ENCODE results near the gene FAM83B. TPM values are rescaled to one million over a fixed set of nuclear protein-coding genes. Genes with fewer than 3 reads are reported as not detected.

The FAM83B gene
- total RNA-seq, 4 donors from 2014 or later = 15.7 to 40.2 (median 33.7) TPM

DNA sequence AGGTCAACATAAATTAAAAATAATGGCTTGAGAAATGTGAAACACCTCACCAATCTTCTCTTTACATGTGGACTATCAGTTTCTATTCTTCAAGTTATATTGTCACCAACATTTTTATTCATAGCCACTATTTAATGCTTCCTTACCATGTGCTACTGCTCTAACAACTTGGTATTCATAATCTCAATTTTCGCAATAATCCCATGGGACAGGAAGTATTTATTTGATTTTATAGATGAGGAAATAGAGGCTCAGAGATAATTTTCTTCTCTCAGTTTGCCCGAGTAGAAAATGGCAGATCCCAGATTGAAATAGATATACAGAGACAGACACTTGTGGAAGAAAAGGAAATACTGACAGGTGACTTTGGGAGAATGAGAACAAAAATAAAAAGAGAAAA lies 66.6 kb downstream of the FAM83B start:
- no peak for DNase-seq
- Histone ChIP-seq H3K9me3 (no peaks in the 10 kb centered on the region), H3K4me3 (no peak overlapping the region), H3K4me1 (peaks cover 0 to 4% (median 0%) of the 10 kb centered on the region in 4 donors), H3K36me3 (no peaks in the 10 kb centered on the region), H3K27ac (no peak overlapping the region), H3K27me3 (no peaks in the 10 kb centered on the region)
- no peak for TF ChIP-seq POLR2A (IDR thresholded peaks at IDR 0.05)
- TF ChIP-seq, protein P1, sequence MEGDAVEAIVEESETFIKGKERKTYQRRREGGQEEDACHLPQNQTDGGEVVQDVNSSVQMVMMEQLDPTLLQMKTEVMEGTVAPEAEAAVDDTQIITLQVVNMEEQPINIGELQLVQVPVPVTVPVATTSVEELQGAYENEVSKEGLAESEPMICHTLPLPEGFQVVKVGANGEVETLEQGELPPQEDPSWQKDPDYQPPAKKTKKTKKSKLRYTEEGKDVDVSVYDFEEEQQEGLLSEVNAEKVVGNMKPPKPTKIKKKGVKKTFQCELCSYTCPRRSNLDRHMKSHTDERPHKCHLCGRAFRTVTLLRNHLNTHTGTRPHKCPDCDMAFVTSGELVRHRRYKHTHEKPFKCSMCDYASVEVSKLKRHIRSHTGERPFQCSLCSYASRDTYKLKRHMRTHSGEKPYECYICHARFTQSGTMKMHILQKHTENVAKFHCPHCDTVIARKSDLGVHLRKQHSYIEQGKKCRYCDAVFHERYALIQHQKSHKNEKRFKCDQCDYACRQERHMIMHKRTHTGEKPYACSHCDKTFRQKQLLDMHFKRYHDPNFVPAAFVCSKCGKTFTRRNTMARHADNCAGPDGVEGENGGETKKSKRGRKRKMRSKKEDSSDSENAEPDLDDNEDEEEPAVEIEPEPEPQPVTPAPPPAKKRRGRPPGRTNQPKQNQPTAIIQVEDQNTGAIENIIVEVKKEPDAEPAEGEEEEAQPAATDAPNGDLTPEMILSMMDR (IDR thresholded peaks at IDR 0.05) = no peak

DNA sequence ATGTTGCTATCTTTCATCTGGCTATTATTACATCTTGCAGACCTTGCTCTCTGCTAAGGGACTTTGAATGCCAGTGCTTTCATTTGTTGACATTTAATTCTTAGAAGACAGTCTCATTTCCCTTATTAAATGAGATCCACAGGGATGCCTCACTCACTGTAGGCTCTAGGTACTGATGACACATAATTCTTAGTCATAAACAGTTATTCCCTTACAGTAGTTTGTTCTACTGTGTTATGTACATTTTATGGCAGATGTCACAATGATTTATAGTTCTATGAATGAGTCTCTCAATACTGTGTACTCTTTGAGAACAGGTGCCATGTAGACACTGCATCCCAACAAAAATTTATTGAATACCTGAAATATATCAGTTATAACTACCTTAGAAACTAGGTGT lies 70.3 kb downstream of the FAM83B start:
- H3K27ac ChIP-seq = no peak overlapping the region
- DNase-seq = no peak
- H3K27me3 ChIP-seq = no peaks in the 10 kb centered on the region
- peaks cover 0 to 4% (median 0%) of the 10 kb centered on the region in 4 donors for H3K4me1 ChIP-seq
- no peaks in the 10 kb centered on the region for H3K9me3 ChIP-seq
- no peaks in the 10 kb centered on the region for H3K36me3 ChIP-seq
- TF ChIP-seq, protein P1 (IDR thresholded peaks at IDR 0.05) = peak in 1 of 6 experiments; percentile 12
- TF ChIP-seq POLR2A (IDR thresholded peaks at IDR 0.05) = no peak
- H3K4me3 ChIP-seq = no peak overlapping the region

DNA sequence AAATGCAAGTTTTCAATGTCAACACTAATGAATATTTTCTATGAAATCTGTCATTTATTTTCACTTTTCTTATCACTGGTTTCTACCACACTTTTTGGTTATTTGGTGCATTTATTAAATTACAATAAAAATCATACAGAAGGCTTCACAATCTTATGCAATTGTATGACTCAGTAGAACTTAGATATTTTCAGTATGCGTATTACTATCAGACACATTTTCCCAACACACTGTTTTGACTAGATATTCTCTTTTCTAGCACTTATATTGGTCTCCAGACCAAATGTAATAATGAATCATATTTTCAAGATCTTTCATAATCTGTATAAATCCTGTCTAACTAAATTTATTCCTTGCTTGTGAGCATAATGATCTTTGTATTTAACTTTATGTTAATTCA lies 74.1 kb downstream of the FAM83B start:
- no peak overlapping the region for H3K27ac ChIP-seq
- TF ChIP-seq POLR2A (IDR thresholded peaks at IDR 0.05) = no peak
- TF ChIP-seq, protein P1 (IDR thresholded peaks at IDR 0.05) = no peak

DNA sequence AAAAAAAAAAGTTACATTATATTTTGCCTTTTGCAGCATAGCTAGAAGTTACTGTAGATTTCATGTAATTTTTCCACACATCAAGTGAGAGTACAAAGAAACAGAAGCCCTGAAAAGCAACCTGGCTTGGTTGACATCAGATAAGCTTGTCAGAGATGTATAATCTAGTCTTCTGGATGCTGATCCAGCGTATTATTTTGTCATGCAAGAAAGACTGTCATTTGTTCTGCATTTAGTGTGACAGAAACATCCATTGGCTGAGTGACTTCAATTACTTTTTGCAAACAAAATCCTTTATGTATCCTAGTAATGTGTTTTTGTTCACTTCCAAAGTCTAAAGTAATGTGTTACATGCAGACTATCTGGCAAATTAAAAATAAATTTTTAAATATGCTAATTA lies 75.3 kb downstream of the FAM83B start:
- H3K4me1 ChIP-seq = no peaks in the 10 kb centered on the region
- no peaks in the 10 kb centered on the region for H3K27me3 ChIP-seq
- no peaks in the 10 kb centered on the region for H3K36me3 ChIP-seq
- no peaks in the 10 kb centered on the region for H3K9me3 ChIP-seq
- DNase-seq = no peak
- H3K27ac ChIP-seq = no peak overlapping the region
- H3K4me3 ChIP-seq = no peak overlapping the region
- TF ChIP-seq POLR2A (IDR thresholded peaks at IDR 0.05) = no peak
- TF ChIP-seq, protein P1 (IDR thresholded peaks at IDR 0.05) = no peak

More for the DNA sequence above, 74.1 kb downstream of the FAM83B start:
- Histone ChIP-seq H3K4me3 (no peak overlapping the region), H3K27me3 (no peaks in the 10 kb centered on the region), H3K9me3 (no peaks in the 10 kb centered on the region), H3K4me1 (peaks cover 0 to 4% (median 0%) of the 10 kb centered on the region in 4 donors), H3K36me3 (no peaks in the 10 kb centered on the region)
- no peak for DNase-seq

DNA sequence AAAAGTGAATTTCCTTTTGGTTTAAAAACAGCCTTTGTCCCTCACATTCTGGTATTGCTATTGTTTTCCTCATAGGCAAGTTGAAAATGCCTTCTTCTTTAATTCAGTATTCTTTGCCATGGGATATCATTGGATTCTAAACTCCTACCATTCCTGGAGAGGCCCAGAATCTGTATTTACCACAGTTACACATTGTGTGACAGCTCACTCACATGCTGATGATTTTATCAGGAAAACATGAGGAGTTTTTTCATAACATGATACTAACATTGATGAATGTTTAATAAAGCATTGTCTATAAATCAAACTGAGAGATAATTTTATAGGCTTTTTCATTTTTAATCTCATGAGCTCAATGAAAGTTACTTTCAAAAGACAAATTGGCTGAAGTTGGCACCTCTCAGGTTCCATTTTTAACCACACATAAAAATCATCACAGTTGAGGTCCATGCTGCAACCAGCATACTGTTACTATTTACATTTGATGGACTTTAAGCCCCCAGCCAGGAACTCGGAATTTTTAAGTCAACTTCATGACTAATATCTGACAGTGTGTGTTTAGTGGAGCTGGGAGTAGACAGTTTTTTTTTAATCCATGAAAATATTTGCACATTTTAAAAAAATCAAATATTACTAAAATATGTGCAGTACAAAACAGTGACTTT lies 82.8 kb downstream of the FAM83B start:
- TF ChIP-seq, protein P1 (IDR thresholded peaks at IDR 0.05) = no peak
- TF ChIP-seq POLR2A (IDR thresholded peaks at IDR 0.05) = no peak
- DNase-seq = no peak
- H3K27ac ChIP-seq = no peak overlapping the region

More for the DNA sequence above, 82.8 kb downstream of the FAM83B start:
- H3K4me3 ChIP-seq = no peak overlapping the region
- no peaks in the 10 kb centered on the region for H3K4me1 ChIP-seq
- no peaks in the 10 kb centered on the region for H3K9me3 ChIP-seq
- peaks cover 0 to 5% (median 0%) of the 10 kb centered on the region in 3 donors for H3K36me3 ChIP-seq
- no peaks in the 10 kb centered on the region for H3K27me3 ChIP-seq
